Tibial artery (tissue), 4 donors: ENCODE measurements around the gene CUL9.
A peak's percentile ranks its signal among the peaks of the same experiment; 100 is the strongest.

Experiments used
- DNase-seq, 2 donors: peaks; one replicate each; pipeline ENCODE4 v3.0.0-alpha.2; 2019
- H3K27ac ChIP-seq, 2 donors: fragments of 200-600 bp; sonication (generic) in 1 of 2; 1 replicate in 1 of 2; 2 replicates in 1 of 2; pipeline ENCODE4 v1.5.1; 2018 to 2019; ENCODE audit warnings: mild to moderate bottlenecking in 1 of 2
- H3K27me3 ChIP-seq, 2 donors: fragments of 200-600 bp; sonication (generic) in 1 of 2; one replicate each; pipeline versions ENCODE4 v1.5.1 to v1.6.0; 2016 to 2019
- H3K36me3 ChIP-seq, 3 donors: fragments of 200-600 bp; sonication (generic) in 2 of 3; one replicate each; pipeline ENCODE4 v1.5.1; 2016 to 2019; ENCODE audit warnings: mild to moderate bottlenecking in 2 of 3
- H3K4me1 ChIP-seq, 4 donors: fragments of 200-600 bp; sonication (generic) in 2 of 4; 1 replicate in 3 of 4; 2 replicates in 1 of 4; pipeline ENCODE4 v1.5.1; 2016 to 2019
- H3K4me3 ChIP-seq, 2 donors: fragments of 200-600 bp; sonication (generic) in 1 of 2; 1 replicate in 1 of 2; 2 replicates in 1 of 2; pipeline ENCODE4 v1.5.1; 2018 to 2019; ENCODE audit warnings: mild to moderate bottlenecking in 2 of 2
- H3K9me3 ChIP-seq, 3 donors: fragments of 200-600 bp; sonication (generic) in 1 of 3; one replicate each; pipeline ENCODE4 v1.5.1; 2016 to 2019
- CTCF ChIP-seq, 2 experiments: fragments of 200-600 bp in 1 of 2; fragments of 450-650 bp in 1 of 2; IDR thresholded peaks; one replicate each; pipeline ENCODE4 v1.5.1; 2017 to 2019; ENCODE audit warnings: antibody characterized with exemption in 2 of 2, mild to moderate bottlenecking in 1 of 2, moderate library complexity in 1 of 2
- intact Hi-C: fragments of 100-400 bp; cut with DNase I; formaldehyde crosslinking; loops from one replicate; pipeline ENCODE4 v1.15.0; 2023; ENCODE audit warnings: low total_unique reads

Gene CUL9

GRCh38 chr6:43202451-43202850, 20.5 kb downstream of the CUL9 start:
- Histone ChIP-seq H3K27ac (no peak overlapping the region), H3K4me1 (no peaks in the 10 kb centered on the region), H3K9me3 (no peaks in the 10 kb centered on the region), H3K4me3 (no peak overlapping the region), H3K27me3 (no peaks in the 10 kb centered on the region), H3K36me3 (peaks cover 26 to 82% (median 36%) of the 10 kb centered on the region in 3 donors)
- no peak for TF ChIP-seq CTCF (IDR thresholded peaks at IDR 0.05)
- DNase-seq: peak in 1 of 2 donors; percentile 9
- intact Hi-C loops: no loop called here

GRCh38 chr6:43203029-43203717, 21.2 kb downstream of the CUL9 start:
- peak in 1 of 2 donors; percentile 43 for DNase-seq
- intact Hi-C loops: no loop called here

GRCh38 chr6:43203718-43204095, 21.7 kb downstream of the CUL9 start:
- H3K36me3 ChIP-seq: peaks cover 15 to 69% (median 25%) of the 10 kb centered on the region in 3 donors
- intact Hi-C loops: no loop called here
- peak in 1 of 2 donors; percentile 38 for DNase-seq

More at GRCh38 chr6:43203029-43203717, 21.2 kb downstream of the CUL9 start:
- Histone ChIP-seq H3K27ac (no peak overlapping the region), H3K9me3 (no peaks in the 10 kb centered on the region), H3K36me3 (peaks cover 18 to 75% (median 30%) of the 10 kb centered on the region in 3 donors), H3K4me3 (no peak overlapping the region), H3K27me3 (no peaks in the 10 kb centered on the region), H3K4me1 (no peaks in the 10 kb centered on the region)
- no peak for TF ChIP-seq CTCF (IDR thresholded peaks at IDR 0.05)

GRCh38 chr6:43204271-43205105, 22.5 kb downstream of the CUL9 start:
- Histone ChIP-seq H3K27ac (no peak overlapping the region), H3K9me3 (no peaks in the 10 kb centered on the region), H3K4me3 (no peak overlapping the region), H3K4me1 (no peaks in the 10 kb centered on the region), H3K36me3 (peaks cover 9 to 68% (median 18%) of the 10 kb centered on the region in 3 donors), H3K27me3 (no peaks in the 10 kb centered on the region)
- intact Hi-C loops: no loop called here
- peak in 1 of 2 donors; percentile 45 for DNase-seq
- TF ChIP-seq CTCF (IDR thresholded peaks at IDR 0.05): no peak

More at GRCh38 chr6:43203718-43204095, 21.7 kb downstream of the CUL9 start:
- no peaks in the 10 kb centered on the region for H3K27me3 ChIP-seq
- no peak for TF ChIP-seq CTCF (IDR thresholded peaks at IDR 0.05)
- H3K9me3 ChIP-seq: no peaks in the 10 kb centered on the region
- no peaks in the 10 kb centered on the region for H3K4me1 ChIP-seq
- no peak overlapping the region for H3K27ac ChIP-seq
- no peak overlapping the region for H3K4me3 ChIP-seq

GRCh38 chr6:43205849-43206248, 23.9 kb downstream of the CUL9 start:
- Histone ChIP-seq H3K4me3 (no peak overlapping the region), H3K27me3 (no peaks in the 10 kb centered on the region), H3K9me3 (no peaks in the 10 kb centered on the region), H3K4me1 (no peaks in the 10 kb centered on the region), H3K27ac (no peak overlapping the region), H3K36me3 (peaks cover 7 to 57% (median 9%) of the 10 kb centered on the region in 3 donors)
- TF ChIP-seq CTCF (IDR thresholded peaks at IDR 0.05): no peak
- intact Hi-C loops: no loop called here
- DNase-seq: peak in 1 of 2 donors; percentile 46
